ENCODE data around the gene TMEM187. TPM values are rescaled to one million over a fixed set of nuclear protein-coding genes. Genes with fewer than 3 reads are reported as not detected.

The TMEM187 gene
- total and polyA plus RNA-seq, 2 donors (not counting 3 experiments of a cell fraction or from before 2014, with no cell fraction given), result 2.6 to 15.7 TPM

GRCh38 chrX:154014429-154015380 lies 42.2 kb downstream of the TMEM187 start:
- Histone ChIP-seq H3K9ac (replicated peaks; ENCODE audit: extremely low read depth, insufficient read depth, low read length) (no peak overlapping the region), H3K79me2 (ENCODE audit: control insufficient read depth, insufficient read depth, low read length) (peaks cover 28% of the 10 kb centered on the region), H2AFZ (ENCODE audit: low read depth, low read length) (no peak overlapping the region), H3K27ac (ENCODE audit: insufficient read depth, low read depth, low read length) (no peak overlapping the region), H3K36me3 (ENCODE audit: control insufficient read depth in 2 of 2, extremely low read depth in 1 of 2, insufficient read depth in 2 of 2, low read length in 2 of 2) (peaks cover 0 to 19% of the 10 kb centered on the region in 2 experiments), H3K4me3 (replicated peaks in 1 of 3; ENCODE audit: insufficient read depth in 1 of 3, low read depth in 1 of 3, low read length in 3 of 3) (no peak overlapping the region), H3K4me2 (ENCODE audit: insufficient read depth, low read length) (no peak overlapping the region), H3K27me3 (ENCODE audit: control insufficient read depth in 2 of 2, insufficient read depth in 2 of 2, low read length in 2 of 2) (no peaks in the 10 kb centered on the region), H3K4me1 (ENCODE audit: control insufficient read depth, extremely low read depth, insufficient read depth, low read length) (peaks cover 15% of the 10 kb centered on the region), H3K9me1 (replicated peaks; ENCODE audit: control insufficient read depth, extremely low read depth, insufficient read depth, low read length) (no peaks in the 10 kb centered on the region), H3K9me3 (replicated peaks; ENCODE audit: control insufficient read depth, insufficient read depth, low read length) (no peaks in the 10 kb centered on the region), H4K20me1 (replicated peaks; ENCODE audit: control insufficient read depth, extremely low read depth, insufficient read depth, low read length) (no peaks in the 10 kb centered on the region)
- TF ChIP-seq MYC (IDR thresholded peaks at IDR 0.05; ENCODE audit: low read depth, low read length), result no peak
- TF ChIP-seq JUN (IDR thresholded peaks at IDR 0.05; ENCODE audit: borderline replicate concordance, insufficient read depth, insufficient read length, low read depth), result no peak
- no peak for TF ChIP-seq GATA2 (IDR thresholded peaks at IDR 0.05; ENCODE audit: insufficient read depth, insufficient read length, low read depth, low read length)
- TF ChIP-seq FOS (IDR thresholded peaks at IDR 0.05; ENCODE audit: borderline replicate concordance, insufficient read depth, low read length), result no peak
- TF ChIP-seq POLR2A (IDR thresholded peaks at IDR 0.05; ENCODE audit: low read depth, low read length), result no peak
- TF ChIP-seq MAX (IDR thresholded peaks at IDR 0.05; ENCODE audit: insufficient read depth, insufficient read length), result no peak
- no peak for TF ChIP-seq EZH2 (IDR thresholded peaks at IDR 0.05; ENCODE audit: borderline replicate concordance, low read depth, low read length, severe bottlenecking)
- no peak for TF ChIP-seq CTCF (IDR thresholded peaks at IDR 0.05; ENCODE audit: extremely low read depth in 1 of 2, insufficient read depth in 1 of 2, low read depth in 1 of 2, low read length in 2 of 2)
- TF ChIP-seq POLR2AphosphoS5 (IDR thresholded peaks at IDR 0.05; ENCODE audit: insufficient read depth, low read depth, low read length), result no peak
- CTCF ChIA-PET, result interaction anchor here (1.0 to 2.6 kb wide), 4 partner anchors 29 to 293 kb away, joined by 4 to 39 read pairs (median 11); no protein-coding TSS in a partner anchor
- intact Hi-C loops (cut with micrococcal nuclease) (no loop called here), dilution Hi-C loops (cut with MboI; ENCODE audit: extremely low pct_ligation_motif_present, low sequenced_read_pairs) (no loop called here)
- FAIRE-seq (peak; percentile 76), DNase-seq (ENCODE audit: low read depth, low spot score) (no peak)
- POLR2A ChIA-PET, result no interaction called here
- no TSS peak for BruUV-seq (replicated peaks)

All from endothelial cell of umbilical vein (primary cell).